HG02610 (cell line): Measurements from ENCODE around the gene HIRA.
"Not testable (repeated sequence)": the region's sequence is repeated elsewhere in the genome, so short reads cannot be mapped to it uniquely, and the experiment has no call there.

Source experiments
- ATAC-seq: cut with Tn5 transposase; IDR thresholded peaks from one replicate; pipeline ENCODE4 v1.9.1; 2021; ENCODE audit warnings: mild to moderate bottlenecking, moderate library complexity; ENCODE audit not compliant: unreplicated experiment

Gene HIRA

DNA sequence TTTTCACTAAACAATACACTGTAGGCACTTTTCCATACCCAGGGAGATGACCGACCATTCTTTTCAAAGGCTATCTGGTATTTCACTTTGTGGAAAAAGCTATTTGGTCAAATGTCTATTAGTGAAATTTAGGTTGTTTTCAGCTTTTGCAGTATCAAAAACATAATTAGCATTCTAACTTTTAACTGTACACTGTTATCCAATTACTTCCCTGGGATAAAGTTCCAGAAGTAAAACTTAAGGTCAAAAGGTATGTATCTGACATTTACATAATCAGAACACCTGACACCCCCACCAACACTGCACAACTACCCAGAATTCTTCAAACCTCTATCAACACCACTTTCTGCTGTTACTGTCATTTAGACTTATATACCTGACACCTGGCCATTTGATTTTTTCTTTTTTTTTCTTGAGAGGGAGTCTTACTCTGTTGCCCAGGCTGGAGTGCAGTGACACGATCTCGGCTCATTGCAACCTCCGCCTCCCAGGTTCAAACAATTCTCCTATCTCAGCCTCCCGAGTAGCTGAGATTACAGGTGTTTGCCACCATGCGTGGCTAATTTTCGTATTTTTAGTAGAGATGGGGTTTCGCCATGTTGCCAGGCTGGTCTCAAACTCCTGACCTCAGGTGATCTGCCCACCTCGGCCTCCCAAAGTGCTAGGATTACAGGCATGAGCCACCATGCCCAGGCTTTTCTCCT, 13.9 kb upstream of the HIRA start:
- ATAC-seq, result not testable (repeated sequence)

- ATAC-seq, result no peak
Measured at GRCh38 chr22:19443544-19444211, 12.1 kb upstream of the HIRA start.

DNA sequence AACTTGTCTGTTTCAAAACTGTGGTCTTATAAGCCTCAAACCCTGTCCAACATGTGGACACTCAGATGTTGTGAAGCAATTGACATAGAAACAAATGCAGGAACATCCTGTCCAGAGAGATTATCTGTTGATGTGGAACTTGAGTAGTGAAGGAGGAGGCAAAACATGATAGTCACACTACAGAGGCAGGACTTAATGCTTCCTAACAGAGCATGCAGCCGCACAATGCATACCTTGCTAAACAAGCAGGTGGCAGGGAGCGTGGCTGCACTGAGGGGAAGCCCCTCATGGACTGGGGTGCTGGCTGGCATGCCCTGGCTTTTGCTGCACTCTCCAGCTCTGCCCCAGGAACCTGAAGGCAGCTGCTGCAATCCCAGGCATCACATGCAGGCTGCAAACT, 10.6 kb upstream of the HIRA start:
- no peak for ATAC-seq

DNA sequence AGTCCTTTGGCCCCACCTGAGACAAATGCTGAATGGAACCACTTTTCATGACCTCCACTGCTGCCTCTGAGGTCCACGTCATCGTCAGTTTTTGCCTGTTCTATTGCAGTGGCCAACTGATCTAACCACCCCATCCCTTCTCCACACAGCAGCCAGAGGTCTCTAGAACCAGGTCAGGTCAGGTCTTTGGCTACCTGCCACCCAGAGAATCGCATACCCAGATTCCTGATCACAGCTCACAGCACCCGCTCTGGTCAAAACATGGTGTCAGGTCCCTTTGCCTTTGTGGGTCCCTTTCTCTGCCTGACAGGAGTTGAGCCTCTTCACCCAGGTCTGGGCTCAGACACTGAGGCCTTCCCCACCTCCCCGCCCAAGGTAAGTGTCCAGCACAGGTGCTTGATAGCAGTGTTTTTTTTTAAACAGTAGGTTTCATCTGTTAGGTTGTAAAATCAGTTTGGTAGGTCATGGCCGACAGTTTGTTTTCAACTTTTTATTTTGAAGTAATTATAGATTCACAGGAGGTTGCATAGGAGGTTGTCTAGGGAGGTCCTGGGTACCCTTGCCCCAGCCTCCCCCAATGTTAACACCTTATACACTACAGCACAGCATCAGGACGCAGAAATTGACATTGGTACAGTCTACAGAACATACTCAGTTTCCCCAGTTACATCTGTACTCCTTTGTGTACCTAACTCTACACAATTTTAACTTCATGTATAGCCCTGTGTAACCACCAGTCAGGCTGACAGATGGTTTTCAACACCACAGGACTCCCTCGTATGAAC, 9.1 kb upstream of the HIRA start:
- no peak for ATAC-seq

DNA sequence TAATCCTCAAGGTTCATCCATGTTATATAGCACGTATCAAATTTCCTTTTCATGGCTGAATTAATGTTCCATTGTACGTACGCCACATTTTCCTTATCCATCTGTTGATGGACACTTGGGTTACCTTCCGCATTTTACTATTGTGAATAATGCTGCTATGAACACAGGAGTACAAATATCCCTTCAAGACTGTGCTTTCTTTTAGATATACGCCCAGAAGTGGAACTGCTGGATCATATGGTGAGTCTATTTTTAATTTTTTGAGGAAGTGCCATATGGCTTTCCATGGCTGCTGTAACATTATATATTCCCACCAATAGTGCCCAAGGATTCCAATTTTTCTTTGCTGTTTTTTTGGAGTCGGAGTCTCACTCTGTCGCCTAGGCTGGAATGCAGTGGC, 6.8 kb upstream of the HIRA start:
- ATAC-seq, result no peak

GRCh38 chr22:19436444-19437161, 5.1 kb upstream of the HIRA start:
- ATAC-seq, result not testable (repeated sequence)

DNA sequence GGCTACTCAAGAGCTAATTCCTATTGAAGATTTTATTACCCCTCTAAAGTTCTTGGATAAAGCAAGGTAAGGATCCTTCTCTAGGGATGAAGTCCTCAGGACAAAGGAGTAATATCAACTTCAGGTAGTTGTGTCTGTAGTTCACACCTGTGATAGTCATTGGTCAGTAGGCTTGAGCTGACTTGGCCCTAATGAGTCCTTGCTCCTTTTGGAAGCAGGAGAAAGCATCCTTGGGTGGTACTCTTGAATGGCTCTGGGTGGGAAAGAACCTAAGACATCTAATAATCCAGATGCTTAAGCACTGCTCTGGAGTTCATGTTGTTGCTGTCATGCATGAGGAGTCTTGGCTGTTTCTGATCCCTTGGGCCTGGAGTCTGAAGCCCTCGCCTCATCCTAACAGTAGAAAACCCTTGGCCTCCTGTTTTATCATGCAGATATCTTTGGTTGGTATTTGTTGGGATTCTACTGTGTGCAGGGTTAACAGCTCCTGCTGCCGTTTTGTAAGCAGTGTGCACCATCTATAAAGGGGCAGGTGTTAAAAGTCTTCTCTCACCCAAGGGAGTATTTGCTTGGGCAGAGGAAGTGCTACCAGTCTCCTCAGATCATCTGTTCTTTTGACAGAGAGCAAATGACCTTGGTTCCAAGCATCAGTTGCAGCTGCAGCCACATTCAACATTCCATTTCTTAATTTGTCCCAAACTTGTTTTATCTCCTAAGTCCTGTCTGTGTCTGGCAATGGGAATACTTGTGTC, 3.5 kb upstream of the HIRA start:
- no peak for ATAC-seq

GRCh38 chr22:19434401-19434800, 2.9 kb upstream of the HIRA start:
- no peak for ATAC-seq

- peak; percentile 76 for ATAC-seq
Measured at GRCh38 chr22:19432133-19432851, 759 bp upstream of the HIRA start, which contains the start of gene MRPL40. Gene MRPL40 (plus strand): TSS chr22:19432545. CDS start chr22:19432555, 10 bp downstream.

DNA sequence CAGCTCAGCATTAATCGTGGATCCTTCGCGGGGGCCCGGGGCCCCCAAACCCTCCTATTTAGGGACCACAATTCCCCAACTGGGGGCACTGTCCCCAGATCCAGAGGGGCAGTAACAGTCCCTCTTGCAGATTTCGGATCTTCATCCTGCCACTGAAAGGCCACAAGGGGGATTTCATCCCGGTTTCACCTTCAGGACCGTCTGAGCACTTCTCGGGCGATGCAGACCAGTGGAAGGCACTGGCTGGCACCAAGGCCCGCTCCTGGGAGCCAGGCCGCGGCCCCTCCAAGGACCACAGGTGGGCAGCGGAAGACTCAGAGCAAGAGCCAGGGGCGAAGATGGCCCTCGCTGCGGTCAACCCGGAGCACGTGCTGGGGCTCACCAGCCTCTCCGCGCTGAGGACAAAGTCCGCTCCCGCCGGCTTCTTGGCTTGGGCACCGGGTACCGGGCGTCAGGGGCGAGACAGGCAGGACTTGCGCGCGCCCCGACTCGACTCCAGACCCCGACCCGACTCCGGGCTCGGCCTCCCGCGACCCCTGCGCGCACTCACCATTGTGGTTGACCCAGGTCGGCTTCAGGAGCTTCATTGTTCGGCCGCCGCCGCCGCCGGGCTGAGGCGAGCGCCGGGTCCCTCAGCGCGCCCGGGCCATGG, 517 bp downstream of the HIRA start:
- no peak for ATAC-seq

DNA sequence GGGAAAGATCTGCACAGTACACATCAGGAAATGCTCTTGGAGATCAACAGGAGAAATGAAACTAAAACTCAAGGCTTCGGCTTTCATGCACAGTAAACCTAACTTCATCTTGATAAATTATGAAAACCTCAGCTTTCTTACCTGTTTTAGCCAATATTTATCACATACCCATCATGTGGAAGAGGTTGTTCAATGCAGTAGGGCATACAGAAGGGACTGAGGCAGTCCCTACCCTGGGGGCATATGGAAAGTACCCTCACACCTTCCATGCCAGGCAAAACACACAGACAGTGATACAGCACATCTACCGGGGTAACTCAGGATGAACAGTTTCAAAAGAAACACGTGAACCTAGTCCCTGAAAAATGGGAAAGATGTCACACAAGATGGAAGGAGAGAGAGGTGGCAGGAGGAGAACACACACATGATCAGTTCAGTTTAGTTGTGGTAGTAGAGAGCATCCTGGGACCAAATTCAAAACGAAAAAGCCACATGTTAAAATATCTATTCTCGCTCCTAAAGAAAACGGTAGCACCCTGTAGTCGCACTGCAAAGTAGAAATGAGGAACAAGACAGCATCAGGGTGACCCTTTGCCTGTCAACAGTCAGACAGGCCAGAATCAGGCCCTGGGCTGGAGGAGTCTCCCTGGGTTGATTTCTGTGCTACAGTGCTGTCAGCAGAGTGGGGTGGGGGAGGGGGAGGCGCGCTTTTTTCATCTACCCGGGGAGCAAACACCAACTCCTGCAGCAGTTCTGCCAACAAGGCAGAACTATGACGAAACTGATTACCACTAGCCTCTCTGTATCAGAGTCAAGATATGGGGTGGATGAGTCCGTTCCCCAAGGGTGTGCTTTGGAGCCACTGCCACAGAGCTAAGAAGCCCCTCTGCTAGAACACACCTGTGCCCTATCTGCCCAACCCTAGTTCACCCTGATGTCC, 1.3 kb downstream of the HIRA start:
- ATAC-seq, result no peak

- ATAC-seq, result no peak
Measured at GRCh38 chr22:19424186-19424500, 7.4 kb downstream of the HIRA start.

- no peak for ATAC-seq
Measured at GRCh38 chr22:19422440-19423301, 8.9 kb downstream of the HIRA start.

- ATAC-seq, result no peak
Measured at GRCh38 chr22:19420321-19420720, 11.2 kb downstream of the HIRA start.

DNA sequence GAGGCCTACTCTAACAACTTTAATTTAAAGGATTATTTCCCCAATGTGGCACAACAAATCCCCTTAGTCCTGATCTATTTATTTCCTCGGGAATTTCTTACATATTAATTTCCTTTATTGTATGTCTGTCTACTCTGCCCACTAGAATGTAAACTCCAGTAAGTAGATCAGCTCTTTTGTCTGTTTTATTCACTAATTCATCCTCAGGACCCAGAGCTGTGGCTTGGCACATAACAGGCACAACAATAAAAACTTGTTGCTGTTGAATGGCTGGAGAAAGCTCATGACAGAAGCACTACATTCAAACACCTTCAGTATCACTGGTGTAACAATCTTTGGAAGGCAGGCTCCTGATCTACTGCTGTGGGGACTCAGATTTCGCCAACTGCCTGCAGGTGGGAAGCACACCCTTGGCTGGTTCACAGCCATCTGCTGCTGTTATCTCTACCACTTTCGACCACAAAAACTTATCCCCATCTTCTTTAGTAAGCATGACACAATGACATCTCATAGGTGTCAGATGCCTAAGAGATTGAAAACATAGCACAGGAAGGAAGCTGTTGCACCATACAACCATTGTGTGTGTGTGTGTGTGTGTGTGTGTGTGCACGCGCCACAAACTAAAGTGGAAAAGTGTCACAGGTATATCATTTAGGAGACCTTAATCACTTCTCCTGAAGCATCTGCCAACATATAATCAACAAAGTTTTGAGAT, 11.9 kb downstream of the HIRA start:
- ATAC-seq, result no peak

- ATAC-seq, result no peak
Measured at GRCh38 chr22:19419086-19419463, 12.5 kb downstream of the HIRA start.

DNA sequence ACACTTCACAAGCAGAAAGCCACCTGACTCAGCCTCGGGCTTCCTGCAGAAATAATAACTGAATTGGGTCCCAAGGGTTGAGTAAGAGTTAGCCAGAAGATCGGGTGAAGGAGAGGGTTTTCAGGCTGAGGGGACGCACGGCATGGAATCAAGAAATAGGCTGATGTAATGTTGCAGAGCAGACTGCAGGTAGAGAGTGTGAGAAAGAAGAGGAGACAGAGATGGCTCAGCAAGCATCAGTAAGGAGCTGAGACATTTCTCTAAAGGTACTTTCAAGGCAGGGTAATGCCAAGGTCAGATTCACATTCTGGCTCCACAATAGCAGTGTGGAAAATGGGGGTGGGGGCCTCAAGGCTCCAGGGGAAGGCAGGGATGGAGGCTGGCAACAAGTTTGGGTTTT, 18.6 kb downstream of the HIRA start:
- no peak for ATAC-seq
